Neural cell (in vitro differentiated cells): Measurements from ENCODE around the gene SETBP1. TPM values are rescaled to one million over a fixed set of nuclear protein-coding genes. Genes with fewer than 3 reads are reported as not detected.

ENCODE experiments used
- H2AFZ ChIP-seq: fragments of 200-600, 300-800 bp; sonication (generic), shearing (Covaris generic); 2 replicates; pipeline ENCODE4 v1.6.0; 2014; ENCODE audit warnings: low read depth, mild to moderate bottlenecking, antibody characterized with exemption, low read length, moderate library complexity
- H3F3A ChIP-seq: fragments of 200-600 bp; shearing (Covaris generic); 2 replicates; pipeline ENCODE4 v1.6.1; 2016; ENCODE audit warnings: mild to moderate bottlenecking, moderate library complexity, mixed read lengths, antibody characterized with exemption, low read length; ENCODE audit not compliant: insufficient read depth, poor library complexity, severe bottlenecking
- H3K27ac ChIP-seq: fragments of 200-600, 300-800 bp; sonication (generic), shearing (Covaris generic); 2 replicates; pipeline ENCODE4 v1.5.1; 2014; ENCODE audit warnings: mild to moderate bottlenecking, low read length, moderate library complexity
- H3K27me3 ChIP-seq: fragments of 300-800, 200-600 bp; sonication (generic), shearing (Covaris generic); 2 replicates; pipeline ENCODE4 v1.6.0; 2014; ENCODE audit warnings: mild to moderate bottlenecking, low read depth, low read length, moderate library complexity; ENCODE audit not compliant: insufficient read depth
- H3K36me3 ChIP-seq: fragments of 300-800, 200-600 bp; sonication (generic), shearing (Covaris generic); 2 replicates; pipeline ENCODE4 v1.5.1; 2014; ENCODE audit warnings: mild to moderate bottlenecking, antibody characterized with exemption, low read length, moderate library complexity; ENCODE audit not compliant: insufficient read depth
- H3K4me2 ChIP-seq: fragments of 300-800, 200-600 bp; sonication (generic), shearing (Covaris generic); 2 replicates; pipeline ENCODE4 v1.6.0; 2014; ENCODE audit warnings: mild to moderate bottlenecking, low read length
- H3K4me3 ChIP-seq: fragments of 300-800, 200-600 bp; sonication (generic), shearing (Covaris generic); 2 replicates; pipeline ENCODE4 v1.5.1; 2014; ENCODE audit warnings: mild to moderate bottlenecking, low read length, moderate library complexity
- H3K79me2 ChIP-seq: fragments of 200-600 bp; shearing (Covaris generic); replicated peaks from 2 replicates; pipeline ENCODE4 v1.6.0; 2014; ENCODE audit warnings: mild to moderate bottlenecking, low read length, moderate library complexity; ENCODE audit not compliant: insufficient read depth
- H3K9ac ChIP-seq: fragments of 300-800, 200-600 bp; sonication (generic), shearing (Covaris generic); 2 replicates; pipeline ENCODE4 v1.6.1; 2016; ENCODE audit warnings: mild to moderate bottlenecking, low read length, mixed read lengths
- H3K9me2 ChIP-seq: fragments of 200-600 bp; shearing (Covaris generic); 2 replicates; pipeline ENCODE4 v1.6.1; 2016; ENCODE audit warnings: mild to moderate bottlenecking, low read length, mixed read lengths; ENCODE audit not compliant: insufficient read depth
- H3K9me3 ChIP-seq: fragments of 200-600, 300-800 bp; sonication (generic), shearing (Covaris generic); 2 replicates; pipeline ENCODE4 v1.6.1; 2016; ENCODE audit warnings: mild to moderate bottlenecking, mixed run types, low read length, moderate library complexity, mixed read lengths
- H4K20me1 ChIP-seq: fragments of 200-600 bp; shearing (Covaris generic); 2 replicates; pipeline ENCODE4 v1.6.1; 2016; ENCODE audit warnings: mild to moderate bottlenecking, mixed run types; ENCODE audit not compliant: insufficient read depth
- CTCF ChIP-seq: fragments of 450-650 bp; IDR thresholded peaks from 2 replicates; pipeline ENCODE4 v1.5.1; 2014; ENCODE audit warnings: antibody characterized with exemption, mild to moderate bottlenecking, moderate library complexity; ENCODE audit not compliant: poor library complexity, severe bottlenecking
- EP300 ChIP-seq: fragments of 450-650 bp; conservative IDR thresholded peaks from 2 replicates; pipeline ENCODE4 v1.6.1; 2014; ENCODE audit warnings: antibody characterized with exemption, mild to moderate bottlenecking, moderate library complexity; ENCODE audit not compliant: poor library complexity, severe bottlenecking
- EZH2 ChIP-seq: fragments of 200-600, 300-800 bp; shearing (Covaris generic), sonication (generic); IDR thresholded peaks from 2 replicates; pipeline ENCODE4 v1.6.1; 2014; ENCODE audit warnings: antibody characterized with exemption, low read length, borderline replicate concordance, mild to moderate bottlenecking; ENCODE audit not compliant: insufficient read depth, poor library complexity, severe bottlenecking
- MXI1 ChIP-seq: fragments of 450-650 bp; conservative IDR thresholded peaks from 2 replicates; pipeline ENCODE4 v1.6.1; 2014; ENCODE audit warnings: antibody characterized with exemption, mild to moderate bottlenecking; ENCODE audit not compliant: poor library complexity, severe bottlenecking
- POLR2AphosphoS5 ChIP-seq: IDR thresholded peaks from 2 replicates; pipeline ENCODE4 v1.6.1; 2012
- RAD21 ChIP-seq: fragments of 450-650 bp; conservative IDR thresholded peaks from 2 replicates; pipeline ENCODE4 v1.6.1; 2014; ENCODE audit warnings: antibody characterized with exemption, mild to moderate bottlenecking, moderate library complexity
- REST ChIP-seq: IDR thresholded peaks from 2 replicates; pipeline ENCODE4 v1.6.1; 2012; ENCODE audit warnings: borderline replicate concordance
- SMC3 ChIP-seq: fragments of 450-650 bp; conservative IDR thresholded peaks from 2 replicates; pipeline ENCODE4 v1.6.1; 2014; ENCODE audit warnings: antibody characterized with exemption, mild to moderate bottlenecking, moderate library complexity; ENCODE audit not compliant: poor library complexity
- TAF1 ChIP-seq: IDR thresholded peaks from 2 replicates; pipeline ENCODE4 v1.6.1; 2012; ENCODE audit warnings: low read depth
- polyA plus RNA-seq: library from polyadenylated mRNA; depleted of rRNA; stranded (reverse); fragments of >200 nt; gene quantifications from 2 replicates; pipeline ENCODE4 v1.2.3, GENCODE V29; 2014

Gene SETBP1
- polyA plus RNA-seq, 1 donor from 2014 or later: 13.7 TPM

GRCh38 chr18:45025089-45025450 is 344.4 kb downstream of the SETBP1 start:
- Histone ChIP-seq H3K9ac (no peak overlapping the region), H3K36me3 (no peaks in the 10 kb centered on the region), H2AFZ (no peak overlapping the region), H3K4me2 (no peak overlapping the region), H3K4me3 (no peak overlapping the region), H3K27me3 (no peaks in the 10 kb centered on the region), H3K79me2 (peaks cover 8% of the 10 kb centered on the region), H3K9me3 (no peaks in the 10 kb centered on the region), H3F3A (no peaks in the 10 kb centered on the region), H4K20me1 (no peaks in the 10 kb centered on the region), H3K9me2 (no peaks in the 10 kb centered on the region), H3K27ac (no peak overlapping the region)
- TF ChIP-seq EZH2 (no peak), SMC3 (no peak), POLR2AphosphoS5 (no peak), MXI1 (no peak), EP300 (no peak), CTCF (no peak)

GRCh38 chr18:45026162-45026561 is 345.5 kb downstream of the SETBP1 start:
- peaks cover 8% of the 10 kb centered on the region for H3K79me2 ChIP-seq
- H3K9me2 ChIP-seq: no peaks in the 10 kb centered on the region
- H3K27me3 ChIP-seq: no peaks in the 10 kb centered on the region
- H3K9ac ChIP-seq: no peak overlapping the region
- no peaks in the 10 kb centered on the region for H3K36me3 ChIP-seq
- H3K27ac ChIP-seq: no peak overlapping the region
- H3K4me2 ChIP-seq: no peak overlapping the region
- TF ChIP-seq REST (no peak), TAF1 (no peak), SMC3 (no peak), POLR2AphosphoS5 (no peak), MXI1 (no peak), EP300 (no peak), EZH2 (no peak), RAD21 (no peak), CTCF (no peak)
- H3K9me3 ChIP-seq: no peaks in the 10 kb centered on the region
- H2AFZ ChIP-seq: no peak overlapping the region
- H3F3A ChIP-seq: no peaks in the 10 kb centered on the region
- no peaks in the 10 kb centered on the region for H4K20me1 ChIP-seq
- H3K4me3 ChIP-seq: no peak overlapping the region
